CD4-positive, alpha-beta memory T cell (primary cell): ENCODE data around the gene C16orf87. TPM values are rescaled to one million over a fixed set of nuclear protein-coding genes. Genes with fewer than 3 reads are reported as not detected.

Experiments
- CTCF ChIA-PET: fragments of 350-600 bp; sonication (Branson Sonifier 250); formaldehyde crosslinking; loops from one replicate; lab custom pipeline; 2021; ENCODE audit warnings: inconsistent platforms; ENCODE audit not compliant: partially characterized antibody; lab: Charles Lee
- POLR2A ChIA-PET: fragments of 350-600 bp; sonication (Branson Sonifier 250); formaldehyde crosslinking; loops from one replicate; lab custom pipeline; 2021; ENCODE audit not compliant: partially characterized antibody; lab: Charles Lee
- DNase-seq, 5 donors: peaks; one replicate each; pipeline versions ENCODE4 v3.0.0 to v3.0.0-alpha.2; 2020 to 2022; ENCODE audit warnings: mixed read lengths in 1 of 5
- H3K27ac ChIP-seq: one replicate; pipeline ENCODE4 v1.7.0; 2013; ENCODE audit warnings: low read depth, low read length
- H3K27me3 ChIP-seq: 2 replicates; pipeline ENCODE4 v1.7.0; 2013; ENCODE audit warnings: mild to moderate bottlenecking, low read length, moderate library complexity; ENCODE audit not compliant: insufficient read depth
- H3K36me3 ChIP-seq: 2 replicates; pipeline ENCODE4 v1.7.0; 2013; ENCODE audit warnings: mild to moderate bottlenecking, low read length, moderate library complexity; ENCODE audit not compliant: insufficient read depth
- H3K4me1 ChIP-seq: 2 replicates; pipeline ENCODE4 v1.7.0; 2013; ENCODE audit warnings: mild to moderate bottlenecking, low read length, moderate library complexity; ENCODE audit not compliant: insufficient read depth
- H3K4me3 ChIP-seq, 2 donors: one replicate each; pipeline ENCODE4 v1.7.0; 2013; ENCODE audit warnings: low read length in 2 of 2, mild to moderate bottlenecking in 1 of 2
- H3K9me3 ChIP-seq, 2 donors: one replicate each; pipeline ENCODE4 v1.7.0; 2013; ENCODE audit warnings: low read length in 2 of 2, control low read depth in 1 of 2; ENCODE audit not compliant: control insufficient read depth in 1 of 2
- H3K27ac Mint-ChIP-seq, 7 donors: one replicate each; pipeline ENCODE4 v1.8.0; 2020 to 2021; ENCODE audit warnings: mixed read lengths in 7 of 7, mild to moderate bottlenecking in 6 of 7, inconsistent platforms in 3 of 7, moderate library complexity in 3 of 7
- H3K27me3 Mint-ChIP-seq, 2 donors: one replicate each; pipeline ENCODE4 v1.8.0; 2020 to 2021; ENCODE audit warnings: mixed read lengths in 2 of 2
- H3K36me3 Mint-ChIP-seq, 2 donors: one replicate each; pipeline ENCODE4 v1.8.0; 2020 to 2021; ENCODE audit warnings: mixed read lengths in 2 of 2, inconsistent platforms in 1 of 2, mild to moderate bottlenecking in 1 of 2
- H3K4me1 Mint-ChIP-seq, 4 donors: one replicate each; pipeline ENCODE4 v1.8.0; 2020 to 2021; ENCODE audit warnings: mixed read lengths in 4 of 4, mild to moderate bottlenecking in 1 of 4
- H3K4me3 Mint-ChIP-seq, 8 donors: one replicate each; pipeline ENCODE4 v1.8.0; 2020 to 2021; ENCODE audit warnings: mixed read lengths in 8 of 8, mild to moderate bottlenecking in 7 of 8, moderate library complexity in 6 of 8, inconsistent platforms in 3 of 8
- H3K9me3 Mint-ChIP-seq, 8 donors: one replicate each; pipeline ENCODE4 v1.8.0; 2020 to 2021; ENCODE audit warnings: mixed read lengths in 8 of 8, mild to moderate bottlenecking in 5 of 8, inconsistent platforms in 3 of 8, moderate library complexity in 1 of 8
- intact Hi-C: fragments of 100-400 bp; cut with micrococcal nuclease; formaldehyde crosslinking; loops from one replicate; pipeline ENCODE4 v1.15.1; 2023
- polyA plus RNA-seq, 2 donors: library from polyadenylated mRNA; unstranded; fragments of 300-500 nt; fragmentation: Illumina TruSeq; gene quantifications; one replicate each; pipeline ENCODE4 v1.2.3, GENCODE V29; 2021
- total RNA-seq, 2 experiments: library from RNA; stranded (reverse); gene quantifications; one replicate each; pipeline ENCODE4 v1.2.3, GENCODE V29; 2021

The C16orf87 gene
- total and polyA plus RNA-seq, 4 experiments from 2014 or later: 5.8 to 15.5 (median 6.8) TPM

DNA sequence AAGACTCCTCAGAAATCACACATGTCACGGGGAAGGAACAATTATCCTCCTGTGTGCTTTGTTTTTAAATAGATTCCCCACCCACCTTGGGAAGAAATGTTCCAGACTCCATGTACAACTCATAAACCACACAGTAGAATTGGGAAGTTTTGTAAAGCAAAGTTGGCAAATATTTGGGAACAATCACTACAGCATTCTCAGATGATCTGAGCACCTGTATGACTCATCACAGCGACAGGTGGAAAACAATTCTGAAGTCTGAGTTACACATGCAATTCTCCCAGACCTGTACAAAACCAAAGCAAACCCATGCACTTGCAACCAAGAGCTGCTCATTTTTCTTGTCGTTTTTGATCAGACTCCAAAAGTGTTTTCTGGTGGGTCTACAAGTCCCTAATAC is 68.4 kb downstream of the C16orf87 start:
- peaks cover 5 to 9% of the 10 kb centered on the region in 2 donors for H3K27me3 Mint-ChIP-seq
- intact Hi-C loops: no loop called here
- CTCF ChIA-PET: no interaction called here
- no peaks in the 10 kb centered on the region for H3K27me3 ChIP-seq
- H3K4me1 ChIP-seq: no peaks in the 10 kb centered on the region
- H3K9me3 Mint-ChIP-seq: no peaks in the 10 kb centered on the region
- DNase-seq: no peak
- H3K27ac Mint-ChIP-seq: no peak overlapping the region
- no peak overlapping the region for H3K4me3 ChIP-seq
- H3K4me1 Mint-ChIP-seq: no peaks in the 10 kb centered on the region
- no peak overlapping the region for H3K4me3 Mint-ChIP-seq
- no peak overlapping the region for H3K27ac ChIP-seq
- no peaks in the 10 kb centered on the region for H3K9me3 ChIP-seq
- H3K36me3 Mint-ChIP-seq: no peaks in the 10 kb centered on the region
- POLR2A ChIA-PET: no interaction called here
- H3K36me3 ChIP-seq: no peaks in the 10 kb centered on the region

DNA sequence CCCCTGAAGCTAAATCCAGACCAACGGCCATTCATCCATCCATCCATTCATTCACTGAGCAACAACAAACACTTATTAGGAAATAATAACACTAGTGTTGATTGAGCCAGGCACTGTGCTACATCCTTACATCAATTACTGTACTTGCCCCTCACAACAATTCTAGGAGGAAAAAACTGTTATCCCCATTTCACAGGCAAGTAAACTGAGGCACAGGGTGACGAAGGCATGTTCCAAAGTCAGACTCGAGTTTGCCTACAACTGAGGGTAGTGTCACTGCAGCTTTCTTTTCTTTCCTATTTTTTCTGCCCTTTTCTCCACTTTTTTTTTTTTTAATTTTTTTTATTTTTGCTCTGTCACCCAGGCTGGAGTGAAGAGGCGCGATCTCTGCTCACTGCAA is 71.7 kb downstream of the C16orf87 start:
- Mint-ChIP-seq H3K27ac (peak overlapping the region in 1 of 7 donors; percentile 14), H3K4me1 (no peaks in the 10 kb centered on the region), H3K4me3 (no peak overlapping the region), H3K36me3 (no peaks in the 10 kb centered on the region), H3K27me3 (peaks cover 5 to 9% of the 10 kb centered on the region in 2 donors), H3K9me3 (no peaks in the 10 kb centered on the region)
- H3K27me3 ChIP-seq: no peaks in the 10 kb centered on the region
- CTCF ChIA-PET: interaction anchor here (0.6 kb wide), 1 partner anchor 99 kb away, joined by 3 read pairs; no protein-coding TSS in a partner anchor
- DNase-seq: no peak
- intact Hi-C loops: no loop called here
- H3K27ac ChIP-seq: no peak overlapping the region
- H3K36me3 ChIP-seq: no peaks in the 10 kb centered on the region
- no peaks in the 10 kb centered on the region for H3K4me1 ChIP-seq
- POLR2A ChIA-PET: no interaction called here
- no peak overlapping the region for H3K4me3 ChIP-seq
- H3K9me3 ChIP-seq: no peaks in the 10 kb centered on the region

DNA sequence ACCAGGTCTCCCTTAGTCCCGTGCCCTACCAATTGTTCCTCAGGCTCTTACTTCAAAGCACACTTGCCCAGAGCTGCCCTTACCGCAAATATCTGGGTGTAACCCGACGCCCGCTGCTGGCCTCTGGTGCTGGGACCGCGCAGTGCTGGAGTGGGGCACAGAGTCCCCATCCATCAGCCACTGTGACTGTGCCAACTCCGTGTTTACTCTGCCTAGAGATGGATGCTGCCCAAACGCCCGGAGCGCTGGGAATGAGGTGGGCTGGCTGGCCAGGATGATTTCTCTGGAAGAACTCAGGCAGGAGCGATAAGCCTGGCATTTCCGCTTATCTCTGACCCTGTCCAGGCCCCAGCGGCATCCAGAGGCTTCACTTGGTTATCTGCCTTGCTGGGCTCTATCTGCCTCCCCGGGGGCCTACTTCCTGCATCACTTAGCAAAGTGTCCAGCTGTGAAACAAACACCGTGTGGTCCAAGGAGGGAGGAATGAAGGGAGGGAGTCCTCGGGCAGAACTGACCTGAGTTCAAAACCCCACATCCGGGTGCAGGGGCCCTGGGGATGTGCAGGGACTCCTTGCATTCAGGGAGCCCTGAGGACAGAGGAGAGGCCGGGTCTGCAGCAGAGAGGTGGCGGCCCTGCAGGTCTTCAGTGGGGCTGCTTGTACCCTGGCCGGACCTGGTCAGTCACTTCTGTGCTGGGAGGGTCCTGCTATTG is 73.5 kb downstream of the C16orf87 start:
- ChIA-PET CTCF (no interaction called here), POLR2A (no interaction called here)
- Histone ChIP-seq H3K4me3 (no peak overlapping the region), H3K36me3 (no peaks in the 10 kb centered on the region), H3K27ac (no peak overlapping the region), H3K9me3 (no peaks in the 10 kb centered on the region), H3K27me3 (no peaks in the 10 kb centered on the region), H3K4me1 (no peaks in the 10 kb centered on the region)
- no peaks in the 10 kb centered on the region for H3K4me1 Mint-ChIP-seq
- H3K4me3 Mint-ChIP-seq: no peak overlapping the region
- H3K9me3 Mint-ChIP-seq: no peaks in the 10 kb centered on the region
- intact Hi-C loops: no loop called here
- no peak overlapping the region for H3K27ac Mint-ChIP-seq
- no peak for DNase-seq
- H3K36me3 Mint-ChIP-seq: no peaks in the 10 kb centered on the region
- peaks cover 5 to 9% of the 10 kb centered on the region in 2 donors for H3K27me3 Mint-ChIP-seq

DNA sequence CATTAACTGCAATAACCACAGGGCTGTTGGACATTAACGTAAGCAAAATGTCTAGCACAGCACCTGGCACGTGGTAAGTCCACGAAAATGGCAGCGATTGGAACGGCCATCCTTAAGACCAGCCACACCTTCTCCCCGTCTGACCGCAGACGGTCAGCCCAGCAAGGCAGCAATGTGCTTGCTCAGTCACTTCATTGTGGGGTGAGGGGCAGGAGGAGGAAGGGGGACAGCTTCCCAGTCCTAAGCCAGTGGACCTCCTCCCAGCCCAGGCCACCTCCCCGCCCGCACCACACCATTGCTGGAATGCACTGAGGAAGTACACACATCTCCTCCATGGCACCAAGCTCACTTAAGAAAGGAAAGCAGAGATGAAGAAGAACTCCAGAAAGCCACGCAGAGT is 74.2 kb downstream of the C16orf87 start:
- Histone ChIP-seq H3K36me3 (no peaks in the 10 kb centered on the region), H3K4me3 (no peak overlapping the region), H3K9me3 (no peaks in the 10 kb centered on the region), H3K4me1 (no peaks in the 10 kb centered on the region), H3K27me3 (no peaks in the 10 kb centered on the region), H3K27ac (no peak overlapping the region)
- no peaks in the 10 kb centered on the region for H3K4me1 Mint-ChIP-seq
- no peaks in the 10 kb centered on the region for H3K36me3 Mint-ChIP-seq
- intact Hi-C loops: no loop called here
- H3K27ac Mint-ChIP-seq: no peak overlapping the region
- CTCF ChIA-PET: no interaction called here
- DNase-seq: no peak
- H3K27me3 Mint-ChIP-seq: peaks cover 5 to 9% of the 10 kb centered on the region in 2 donors
- no peak overlapping the region for H3K4me3 Mint-ChIP-seq
- no peaks in the 10 kb centered on the region for H3K9me3 Mint-ChIP-seq
- POLR2A ChIA-PET: no interaction called here

DNA sequence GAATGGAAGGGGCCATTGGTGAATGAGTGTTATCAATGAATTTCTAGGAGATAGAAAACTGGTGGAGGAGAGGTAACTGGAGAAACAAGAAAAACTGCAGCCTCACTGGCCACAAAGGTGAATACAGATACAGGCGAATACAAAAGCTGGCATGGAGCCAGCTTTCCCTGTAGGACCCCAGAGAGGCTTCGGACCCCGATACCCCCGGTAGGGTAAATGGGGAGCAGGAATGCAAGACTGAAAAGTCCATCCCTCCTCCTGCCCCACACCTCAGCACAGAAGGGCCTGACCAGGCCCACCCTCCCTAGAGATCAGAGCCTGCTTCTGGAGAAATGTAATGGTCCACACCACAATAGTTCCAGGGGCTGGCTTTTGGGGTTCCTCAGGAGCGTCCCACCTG is 78.0 kb downstream of the C16orf87 start:
- Histone ChIP-seq H3K4me3 (no peak overlapping the region), H3K9me3 (no peaks in the 10 kb centered on the region), H3K27me3 (no peaks in the 10 kb centered on the region), H3K4me1 (no peaks in the 10 kb centered on the region), H3K27ac (no peak overlapping the region), H3K36me3 (no peaks in the 10 kb centered on the region)
- H3K4me3 Mint-ChIP-seq: no peak overlapping the region
- H3K9me3 Mint-ChIP-seq: no peaks in the 10 kb centered on the region
- intact Hi-C loops: no loop called here
- no peaks in the 10 kb centered on the region for H3K36me3 Mint-ChIP-seq
- ChIA-PET POLR2A (no interaction called here), CTCF (no interaction called here)
- H3K27me3 Mint-ChIP-seq: no peaks in the 10 kb centered on the region
- no peak for DNase-seq
- peak overlapping the region in 2 of 7 donors; percentile 19 to 42 for H3K27ac Mint-ChIP-seq
- H3K4me1 Mint-ChIP-seq: no peaks in the 10 kb centered on the region

DNA sequence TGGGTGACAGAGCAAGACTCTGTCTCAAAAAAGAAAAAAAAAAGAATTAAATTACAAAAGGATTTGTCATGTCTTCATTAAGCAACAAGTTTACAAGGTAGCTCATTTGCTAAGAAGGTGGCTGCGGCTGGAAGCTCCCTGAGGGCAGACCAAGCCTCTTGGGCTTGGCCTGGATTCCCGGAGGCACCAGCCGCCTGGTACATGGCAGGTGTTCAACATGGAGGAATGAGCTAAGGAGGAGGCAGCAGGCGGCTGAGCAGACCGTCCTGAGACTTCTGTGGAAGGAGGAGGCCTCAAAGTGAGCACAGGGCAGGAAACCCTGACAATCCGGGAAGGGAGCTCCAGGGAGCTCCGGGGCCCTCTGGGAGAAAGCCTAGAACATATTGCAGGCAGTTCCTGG is 79.6 kb downstream of the C16orf87 start:
- H3K27ac Mint-ChIP-seq: no peak overlapping the region
- H3K4me1 ChIP-seq: no peaks in the 10 kb centered on the region
- no peaks in the 10 kb centered on the region for H3K36me3 ChIP-seq
- no peaks in the 10 kb centered on the region for H3K9me3 Mint-ChIP-seq
- intact Hi-C loops: no loop called here
- no peak for DNase-seq
- no peaks in the 10 kb centered on the region for H3K27me3 ChIP-seq
- ChIA-PET POLR2A (no interaction called here), CTCF (no interaction called here)
- H3K4me3 Mint-ChIP-seq: no peak overlapping the region
- no peaks in the 10 kb centered on the region for H3K27me3 Mint-ChIP-seq
- no peaks in the 10 kb centered on the region for H3K36me3 Mint-ChIP-seq
- no peaks in the 10 kb centered on the region for H3K4me1 Mint-ChIP-seq
- no peak overlapping the region for H3K27ac ChIP-seq
- H3K4me3 ChIP-seq: no peak overlapping the region
- H3K9me3 ChIP-seq: no peaks in the 10 kb centered on the region

DNA sequence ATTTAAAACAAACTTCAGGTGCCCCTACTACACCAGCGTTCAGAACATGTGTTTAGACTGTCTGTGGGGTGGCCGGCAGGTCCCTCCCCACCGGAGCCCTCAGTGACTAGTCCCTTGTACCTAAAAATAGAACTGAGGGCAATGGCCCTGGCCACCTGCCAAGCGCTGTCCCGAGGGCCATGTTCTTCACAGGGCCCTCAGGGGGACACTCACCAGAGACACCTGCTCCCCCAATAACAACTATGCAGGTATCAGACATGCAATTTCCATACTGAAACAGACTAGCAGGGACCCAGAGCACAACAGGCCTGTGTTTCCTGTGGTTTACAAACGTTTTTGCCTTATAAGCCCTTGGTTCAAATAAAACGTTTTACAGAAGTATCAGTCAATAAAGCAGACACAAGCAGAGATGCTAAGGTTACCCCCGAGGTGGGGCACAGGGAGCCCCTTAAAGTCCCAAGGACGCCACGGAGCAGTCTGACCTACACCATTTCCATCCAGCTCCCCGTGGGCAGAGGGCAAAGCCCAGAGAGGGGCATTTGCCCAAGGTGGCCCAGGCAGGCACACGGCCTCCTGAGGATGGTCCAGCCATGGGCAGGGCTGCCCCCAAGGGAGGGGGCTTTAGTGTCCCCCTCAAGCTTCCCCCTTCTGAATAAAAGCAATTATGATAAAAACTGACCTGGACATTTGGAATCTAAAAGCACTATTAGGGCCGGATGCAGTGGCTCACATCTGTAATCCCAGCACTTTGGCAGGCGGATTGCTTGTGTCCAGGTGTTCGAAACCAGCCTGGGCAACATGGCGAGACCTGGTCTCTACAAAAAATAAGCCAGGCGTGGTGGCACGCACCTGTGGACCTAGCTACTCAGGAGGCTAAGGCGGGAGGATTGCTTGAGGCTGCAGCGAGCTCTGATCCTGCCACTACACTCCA is 81.9 kb downstream of the C16orf87 start:
- no peaks in the 10 kb centered on the region for H3K36me3 Mint-ChIP-seq
- H3K4me1 ChIP-seq: no peaks in the 10 kb centered on the region
- H3K4me1 Mint-ChIP-seq: no peaks in the 10 kb centered on the region
- H3K36me3 ChIP-seq: no peaks in the 10 kb centered on the region
- H3K27ac ChIP-seq: no peak overlapping the region
- POLR2A ChIA-PET: no interaction called here
- no peak overlapping the region for H3K4me3 Mint-ChIP-seq
- H3K27me3 Mint-ChIP-seq: peaks cover 1 to 3% of the 10 kb centered on the region in 2 donors
- CTCF ChIA-PET: no interaction called here
- no peaks in the 10 kb centered on the region for H3K9me3 ChIP-seq
- intact Hi-C loops: no loop called here
- no peak overlapping the region for H3K4me3 ChIP-seq
- no peak for DNase-seq
- H3K27ac Mint-ChIP-seq: no peak overlapping the region
- H3K9me3 Mint-ChIP-seq: no peaks in the 10 kb centered on the region
- peaks cover 4% of the 10 kb centered on the region for H3K27me3 ChIP-seq
